Central memory CD4-positive, alpha-beta T cell (primary cell): ENCODE results near the gene ADAMTSL5.

Experiments
- DNase-seq: peaks from one replicate; pipeline ENCODE4 v3.0.0; 2022

The ADAMTSL5 gene

GRCh38 chr19:1465191-1466016, 47.4 kb downstream of the ADAMTSL5 start:
- no peak for DNase-seq

- no peak for DNase-seq
Observed at GRCh38 chr19:1461862-1462261, 51.0 kb downstream of the ADAMTSL5 start.

- no peak for DNase-seq
Observed at GRCh38 chr19:1460033-1460995, 52.5 kb downstream of the ADAMTSL5 start.

- DNase-seq = no peak
Observed at GRCh38 chr19:1459479-1459878, 53.3 kb downstream of the ADAMTSL5 start.

- DNase-seq = no peak
Observed at GRCh38 chr19:1457892-1458291, 54.9 kb downstream of the ADAMTSL5 start.

GRCh38 chr19:1457031-1457739, 55.6 kb downstream of the ADAMTSL5 start:
- DNase-seq = no peak

- DNase-seq = no peak
Observed at GRCh38 chr19:1456121-1456900, 56.5 kb downstream of the ADAMTSL5 start.

GRCh38 chr19:1455336-1456120, 57.3 kb downstream of the ADAMTSL5 start:
- DNase-seq = peak; percentile 47
